Natural killer cell (primary cell): Measurements from ENCODE around the gene NPAT. TPM values are rescaled to one million over a fixed set of nuclear protein-coding genes. Genes with fewer than 3 reads are reported as not detected.

Experiments
- ATAC-seq, 3 donors: fragments of 150-1000 bp in 2 of 3; fragments of 200-7000 bp in 1 of 3; cut with Tn5 transposase; 1 replicate in 1 of 3; 2 replicates in 2 of 3; pipeline ENCODE4 v1.10.0; 2021; ENCODE audit warnings: mild to moderate bottlenecking in 2 of 3, moderate library complexity in 2 of 3
- DNase-seq, 2 donors: peaks; one replicate each; pipeline versions ENCODE4 v3.0.0 to v3.0.0-alpha.2; 2013 to 2021; ENCODE audit warnings: mixed read lengths in 1 of 2
- H3K27ac ChIP-seq: one replicate; pipeline ENCODE4 v1.5.1; 2013; ENCODE audit warnings: mild to moderate bottlenecking, low read length
- H3K27me3 ChIP-seq: one replicate; pipeline ENCODE4 v1.6.1; 2013; ENCODE audit warnings: low read length; ENCODE audit not compliant: control insufficient read depth, insufficient read depth
- H3K36me3 ChIP-seq: one replicate; pipeline ENCODE4 v1.6.1; 2013; ENCODE audit warnings: low read length; ENCODE audit not compliant: control insufficient read depth, insufficient read depth
- H3K4me1 ChIP-seq: one replicate; pipeline ENCODE4 v1.6.1; 2013; ENCODE audit warnings: low read length; ENCODE audit not compliant: control insufficient read depth, insufficient read depth
- H3K4me3 ChIP-seq: one replicate; pipeline ENCODE4 v1.5.1; 2013; ENCODE audit warnings: low read length
- H3K9me3 ChIP-seq: one replicate; pipeline ENCODE4 v1.6.1; 2013; ENCODE audit warnings: low read length; ENCODE audit not compliant: control insufficient read depth, insufficient read depth
- H3K27ac Mint-ChIP-seq, 2 donors: one replicate each; pipeline ENCODE4 v1.8.0; 2022; ENCODE audit warnings: mild to moderate bottlenecking in 2 of 2, mixed read lengths in 2 of 2, moderate library complexity in 1 of 2
- H3K27me3 Mint-ChIP-seq, 2 donors: one replicate each; pipeline ENCODE4 v1.8.0; 2022; ENCODE audit warnings: low read depth in 2 of 2, mixed read lengths in 2 of 2
- H3K36me3 Mint-ChIP-seq: one replicate; pipeline ENCODE4 v1.8.0; 2022; ENCODE audit warnings: mixed read lengths
- H3K4me1 Mint-ChIP-seq, 2 donors: one replicate each; pipeline ENCODE4 v1.8.0; 2022; ENCODE audit warnings: mixed read lengths in 2 of 2
- H3K4me3 Mint-ChIP-seq: one replicate; pipeline ENCODE4 v1.8.0; 2022; ENCODE audit warnings: mild to moderate bottlenecking, moderate library complexity, mixed read lengths
- H3K9me3 Mint-ChIP-seq, 2 donors: one replicate each; pipeline ENCODE4 v1.8.0; 2022; ENCODE audit warnings: mixed read lengths in 2 of 2
- WGBS: methylation state at CpG from one replicate; pipeline ENCODE4 v1.1.7; 2013; ENCODE audit warnings: missing lambda C conversion rate; ENCODE audit not compliant: insufficient coverage; 5-methylcytosine and 5-hydroxymethylcytosine counted together
- intact Hi-C: fragments of 100-400 bp; cut with micrococcal nuclease; formaldehyde crosslinking; loops from one replicate; pipeline ENCODE4 v1.14.2; 2022
- total RNA-seq, 4 donors: library from RNA; stranded (reverse); fragments of 120-200 nt in 1 of 4; gene quantifications; one replicate each; pipeline versions ENCODE4 v1.2.3 to v1.2.4, GENCODE V29; 2013 to 2022
- TF ChIP-seq, protein P1 (sequence below): fragments of 200-600 bp; IDR thresholded peaks from one replicate; pipeline ENCODE4 v1.8.0; 2022; ENCODE audit warnings: antibody characterized with exemption

NPAT gene
- total RNA-seq, 3 donors from 2014 or later (not counting 1 experiment from before 2014, with no cell fraction given), result 34.8 to 42.6 (median 36.1) TPM

GRCh38 chr11:108224366-108224765 is 1.9 kb upstream of the NPAT start:
- H3K36me3 ChIP-seq, result peaks cover 17% of the 10 kb centered on the region
- TF ChIP-seq, protein P1, sequence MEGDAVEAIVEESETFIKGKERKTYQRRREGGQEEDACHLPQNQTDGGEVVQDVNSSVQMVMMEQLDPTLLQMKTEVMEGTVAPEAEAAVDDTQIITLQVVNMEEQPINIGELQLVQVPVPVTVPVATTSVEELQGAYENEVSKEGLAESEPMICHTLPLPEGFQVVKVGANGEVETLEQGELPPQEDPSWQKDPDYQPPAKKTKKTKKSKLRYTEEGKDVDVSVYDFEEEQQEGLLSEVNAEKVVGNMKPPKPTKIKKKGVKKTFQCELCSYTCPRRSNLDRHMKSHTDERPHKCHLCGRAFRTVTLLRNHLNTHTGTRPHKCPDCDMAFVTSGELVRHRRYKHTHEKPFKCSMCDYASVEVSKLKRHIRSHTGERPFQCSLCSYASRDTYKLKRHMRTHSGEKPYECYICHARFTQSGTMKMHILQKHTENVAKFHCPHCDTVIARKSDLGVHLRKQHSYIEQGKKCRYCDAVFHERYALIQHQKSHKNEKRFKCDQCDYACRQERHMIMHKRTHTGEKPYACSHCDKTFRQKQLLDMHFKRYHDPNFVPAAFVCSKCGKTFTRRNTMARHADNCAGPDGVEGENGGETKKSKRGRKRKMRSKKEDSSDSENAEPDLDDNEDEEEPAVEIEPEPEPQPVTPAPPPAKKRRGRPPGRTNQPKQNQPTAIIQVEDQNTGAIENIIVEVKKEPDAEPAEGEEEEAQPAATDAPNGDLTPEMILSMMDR, result no peak
- H3K9me3 ChIP-seq, result no peaks in the 10 kb centered on the region
- H3K27me3 Mint-ChIP-seq, result no peaks in the 10 kb centered on the region
- no peak overlapping the region for H3K4me3 Mint-ChIP-seq
- peak overlapping the region; percentile 88 for H3K27ac ChIP-seq
- H3K4me1 Mint-ChIP-seq, result peaks cover 57% of the 10 kb centered on the region in 2 donors
- H3K36me3 Mint-ChIP-seq, result peaks cover 9% of the 10 kb centered on the region
- peaks cover 11% of the 10 kb centered on the region for H3K4me1 ChIP-seq
- WGBS, result 9% methylated on average over 4 of the region's 4 CpGs
- ATAC-seq, result no peak
- intact Hi-C loops, result loop anchor here (5.0 to 10.0 kb wide), 2 partner anchors 243 to 770 kb away; partner anchors contain the start of genes C11orf65 and CWF19L2
- peak overlapping the region; percentile 65 for H3K4me3 ChIP-seq
- H3K27me3 ChIP-seq, result no peaks in the 10 kb centered on the region
- H3K9me3 Mint-ChIP-seq, result no peaks in the 10 kb centered on the region
- H3K27ac Mint-ChIP-seq, result no peak overlapping the region
- DNase-seq, result no peak

DNA sequence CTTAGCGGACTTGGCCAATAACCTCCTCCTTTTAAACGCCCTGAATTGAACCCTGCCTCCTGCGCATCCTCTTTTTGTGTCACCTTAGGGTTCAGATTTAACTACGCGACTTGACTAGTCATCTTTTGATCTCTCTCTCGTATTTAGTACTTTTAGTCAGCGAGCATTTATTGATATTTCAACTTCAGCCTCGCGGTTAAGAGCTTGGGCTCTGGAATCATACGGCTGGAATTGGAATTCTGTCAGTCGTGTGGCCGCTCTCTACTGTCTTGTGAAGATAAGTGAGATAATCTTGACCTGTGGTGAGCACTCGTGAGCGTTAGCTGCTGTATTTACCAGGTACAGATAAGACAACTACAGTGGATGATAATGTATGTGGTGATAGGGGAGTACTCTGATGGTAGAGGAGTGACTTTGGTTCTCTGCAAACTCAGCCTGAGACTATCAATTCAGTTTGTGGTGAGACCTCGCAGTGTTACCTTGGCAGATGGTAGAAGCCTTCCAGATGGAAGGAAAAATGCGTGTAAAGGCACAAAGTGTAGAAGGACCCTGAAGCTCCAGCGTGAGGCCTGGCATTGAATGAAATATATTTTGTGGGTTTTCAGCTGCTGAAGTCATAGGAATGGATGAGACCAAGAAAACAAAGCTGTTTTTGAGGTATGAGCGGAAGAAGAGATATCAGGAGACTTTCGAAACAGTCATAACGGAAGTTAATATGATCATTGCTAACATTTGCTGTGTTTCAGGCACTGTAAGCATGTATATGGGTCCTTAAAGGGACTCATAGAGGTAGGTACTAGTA is 1.1 kb upstream of the NPAT start:
- peaks cover 6% of the 10 kb centered on the region for H3K36me3 Mint-ChIP-seq
- H3K27ac ChIP-seq, result peak overlapping the region; percentile 88
- no peaks in the 10 kb centered on the region for H3K9me3 Mint-ChIP-seq
- H3K4me3 ChIP-seq, result peak overlapping the region; percentile 65
- H3K4me1 Mint-ChIP-seq, result peaks cover 59 to 60% of the 10 kb centered on the region in 2 donors
- peak in 2 of 3 donors; percentile 6 to 11 for ATAC-seq
- TF ChIP-seq, protein P1, result no peak
- no peaks in the 10 kb centered on the region for H3K27me3 ChIP-seq
- peaks cover 11% of the 10 kb centered on the region for H3K4me1 ChIP-seq
- no peak overlapping the region for H3K27ac Mint-ChIP-seq
- H3K4me3 Mint-ChIP-seq, result no peak overlapping the region
- WGBS, result 5% methylated on average over 20 of the region's 20 CpGs
- peak in 1 of 2 donors; percentile 72 for DNase-seq
- H3K9me3 ChIP-seq, result no peaks in the 10 kb centered on the region
- H3K36me3 ChIP-seq, result peaks cover 13% of the 10 kb centered on the region
- H3K27me3 Mint-ChIP-seq, result no peaks in the 10 kb centered on the region
- intact Hi-C loops, result loop anchor here (1.0 to 10.0 kb wide), 3 partner anchors 18 to 769 kb away; partner anchors contain the start of genes C11orf65 and CWF19L2

- H3K27ac Mint-ChIP-seq, result no peak overlapping the region
- Histone ChIP-seq H3K9me3 (no peaks in the 10 kb centered on the region), H3K27me3 (no peaks in the 10 kb centered on the region), H3K4me3 (peak overlapping the region; percentile 65), H3K27ac (peak overlapping the region; percentile 88), H3K36me3 (peaks cover 5% of the 10 kb centered on the region), H3K4me1 (peaks cover 9% of the 10 kb centered on the region)
- H3K27me3 Mint-ChIP-seq, result no peaks in the 10 kb centered on the region
- intact Hi-C loops, result loop anchor here (1.0 to 10.0 kb wide), 3 partner anchors 14 to 767 kb away; partner anchors contain the start of genes C11orf65 and CWF19L2
- WGBS, result under 1% methylated on average over 25 of the region's 29 CpGs
- H3K4me3 Mint-ChIP-seq, result no peak overlapping the region
- DNase-seq (peak in 1 of 2 donors; percentile 77), ATAC-seq (peak in 1 of 3 donors; percentile 3)
- TF ChIP-seq, protein P1, result no peak
- no peaks in the 10 kb centered on the region for H3K36me3 Mint-ChIP-seq
- H3K4me1 Mint-ChIP-seq, result peaks cover 58 to 61% of the 10 kb centered on the region in 2 donors
- no peaks in the 10 kb centered on the region for H3K9me3 Mint-ChIP-seq
Measured at GRCh38 chr11:108221911-108222573, 396 bp downstream of the NPAT start.
